Inflammatory macrophage treated with lipopolysaccharide for 1 hour (primary cell): ENCODE data around the gene PTPRK.

Source experiments
- DNase-seq, 2 donors: peaks; one replicate each; pipeline ENCODE4 v3.0.0-alpha.2; 2020 to 2022

PTPRK gene

GRCh38 chr6:128379577-128379976 is 140.8 kb downstream of the PTPRK start:
- no peak for DNase-seq

DNA sequence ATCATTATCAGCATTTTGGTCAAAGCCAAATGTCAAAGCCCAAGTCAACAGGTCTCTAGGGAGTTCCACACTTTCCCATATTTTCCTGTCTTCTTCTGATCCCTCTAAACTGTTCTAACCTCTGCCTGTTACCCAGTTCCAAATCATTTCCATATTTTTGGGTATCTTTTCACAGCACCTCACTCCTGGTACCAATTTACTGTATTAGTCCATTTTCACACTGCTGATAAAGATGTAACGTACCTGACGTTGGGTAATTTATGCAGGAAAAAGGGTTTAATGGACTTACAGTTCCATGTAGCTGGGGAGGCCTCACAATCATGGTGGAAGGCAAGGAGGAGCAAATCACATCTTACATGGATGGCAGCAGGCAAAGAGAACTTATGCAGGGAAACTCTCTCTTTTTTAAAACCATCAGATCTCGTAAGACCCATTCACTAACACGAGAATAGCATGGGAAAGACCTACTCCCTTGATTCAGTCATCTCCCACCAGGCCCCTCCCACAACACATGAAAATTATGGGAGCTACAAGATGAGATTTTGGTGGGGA is 143.4 kb downstream of the PTPRK start:
- no peak for DNase-seq

GRCh38 chr6:128371136-128371535 is 149.3 kb downstream of the PTPRK start:
- no peak for DNase-seq

- no peak for DNase-seq
These were observed 150.3 kb downstream of the PTPRK start for GRCh38 chr6:128370072-128370471.

DNA sequence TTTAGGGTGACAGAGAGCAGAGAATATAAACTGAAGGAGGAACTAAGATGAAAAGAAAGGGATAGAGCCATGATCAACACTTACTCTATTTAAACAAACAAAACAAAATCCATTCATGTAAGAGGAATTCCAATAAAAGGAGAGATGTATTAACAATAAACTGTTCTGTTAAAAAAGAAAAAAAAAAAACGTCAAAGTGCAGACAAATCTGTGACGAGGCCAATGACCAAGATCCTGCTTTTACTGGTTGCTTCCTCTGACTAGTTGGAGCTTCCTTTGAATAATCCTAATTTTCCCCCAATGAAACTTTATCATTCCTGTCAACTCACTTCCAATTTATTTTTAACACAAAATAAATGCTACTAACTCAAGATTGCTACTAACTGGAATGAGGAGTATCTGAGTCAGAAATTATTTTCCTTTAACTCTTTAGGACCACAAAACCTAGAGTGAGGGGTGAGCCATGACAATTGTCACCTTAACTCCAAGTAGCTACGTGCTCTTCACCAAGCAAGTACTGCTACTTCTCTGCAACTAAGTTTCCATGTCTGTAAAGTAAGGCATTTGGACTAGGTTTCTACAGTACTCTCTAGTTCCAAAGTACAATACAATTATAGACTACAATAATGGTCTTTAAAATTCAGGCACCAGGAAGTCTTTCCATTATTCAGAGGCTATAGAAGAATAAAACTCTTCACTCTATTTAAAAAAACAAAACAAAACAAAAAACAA is 152.0 kb downstream of the PTPRK start:
- DNase-seq = no peak

- DNase-seq = no peak
These were observed 153.0 kb downstream of the PTPRK start for GRCh38 chr6:128367437-128367836.

- DNase-seq = no peak
These were observed 154.8 kb downstream of the PTPRK start for GRCh38 chr6:128365520-128366160.

GRCh38 chr6:128364766-128365519 is 155.5 kb downstream of the PTPRK start:
- DNase-seq = no peak

DNA sequence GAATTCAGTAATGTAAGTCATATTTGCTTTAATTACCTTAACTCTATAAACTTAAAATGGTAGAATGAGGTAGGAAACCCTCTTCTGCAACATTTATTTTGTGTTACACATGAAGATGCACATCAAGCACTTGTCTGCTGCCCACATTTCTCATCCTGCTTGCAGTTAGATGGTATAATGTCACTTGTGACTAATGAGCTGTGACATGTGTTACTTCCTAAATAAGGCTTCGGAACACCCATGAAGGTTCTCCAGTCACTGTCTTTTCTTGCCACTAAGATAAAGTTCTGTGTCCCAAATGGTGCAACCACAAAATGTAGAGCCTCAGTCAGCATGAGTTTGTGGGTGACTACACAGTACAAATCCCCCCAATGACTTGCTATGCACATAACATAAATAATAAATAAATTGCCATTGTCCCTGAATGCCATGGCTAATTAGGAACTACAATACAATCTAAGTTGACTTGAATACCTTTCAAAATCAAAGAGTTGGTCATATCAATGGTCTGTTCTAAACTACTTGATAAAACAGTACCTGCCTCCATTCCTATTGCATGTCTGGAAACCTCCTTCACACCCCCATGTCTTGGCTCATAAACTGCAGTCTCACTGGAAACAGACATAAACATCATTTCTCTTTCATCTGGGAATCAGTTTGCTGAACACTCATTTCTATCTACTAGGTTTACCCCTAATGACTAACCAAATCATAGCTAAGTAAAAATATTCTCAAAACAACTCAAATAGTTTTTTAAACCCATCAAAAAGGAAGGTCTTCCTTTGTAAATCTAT is 157.2 kb downstream of the PTPRK start:
- DNase-seq = no peak

GRCh38 chr6:128361378-128361777 is 159.0 kb downstream of the PTPRK start:
- no peak for DNase-seq

DNA sequence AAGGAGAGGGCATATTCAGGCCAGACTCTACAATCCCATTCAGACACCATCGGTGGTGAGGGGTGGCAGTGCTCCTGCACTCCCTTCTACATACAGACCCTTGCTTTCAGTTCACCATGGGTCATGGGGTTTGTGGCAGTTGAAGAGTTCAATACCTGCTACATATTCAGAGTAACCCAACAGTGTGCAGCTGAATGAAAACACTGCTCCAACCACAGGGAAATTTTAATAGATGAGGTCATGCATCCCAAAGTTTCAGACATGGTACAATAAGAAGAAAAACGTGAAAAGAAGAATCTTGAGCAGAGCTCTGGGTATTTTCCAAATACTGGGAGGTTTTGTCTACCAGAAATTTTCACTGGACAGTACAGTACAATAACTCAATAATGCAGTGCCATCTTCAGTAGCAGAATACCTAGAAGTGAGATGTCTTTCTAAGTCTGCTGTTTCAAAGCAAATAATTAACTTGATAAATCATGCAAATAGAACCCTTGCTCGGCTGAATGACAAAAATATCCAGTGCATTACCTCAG is 162.1 kb downstream of the PTPRK start:
- no peak for DNase-seq

GRCh38 chr6:128357392-128358130 is 162.8 kb downstream of the PTPRK start:
- DNase-seq = no peak

DNA sequence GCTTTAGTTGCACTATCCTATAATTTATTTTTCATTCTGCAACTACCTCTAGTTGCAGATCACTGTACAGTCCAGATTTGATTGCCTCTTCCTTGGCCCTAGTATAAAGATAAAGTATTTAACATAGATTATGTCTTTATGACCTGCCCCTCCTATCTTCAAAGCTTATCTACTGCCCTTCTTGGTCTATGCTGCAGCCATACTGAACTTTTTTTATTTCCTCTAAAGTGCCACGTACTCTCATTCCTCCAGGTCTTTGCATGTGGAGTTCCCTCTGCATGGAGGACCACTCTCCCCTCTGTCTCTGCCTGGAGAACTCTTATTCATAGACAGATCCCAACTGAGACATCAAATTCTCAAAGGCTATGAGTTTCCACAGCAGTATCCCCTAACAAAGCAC is 168.0 kb downstream of the PTPRK start:
- DNase-seq = no peak

DNA sequence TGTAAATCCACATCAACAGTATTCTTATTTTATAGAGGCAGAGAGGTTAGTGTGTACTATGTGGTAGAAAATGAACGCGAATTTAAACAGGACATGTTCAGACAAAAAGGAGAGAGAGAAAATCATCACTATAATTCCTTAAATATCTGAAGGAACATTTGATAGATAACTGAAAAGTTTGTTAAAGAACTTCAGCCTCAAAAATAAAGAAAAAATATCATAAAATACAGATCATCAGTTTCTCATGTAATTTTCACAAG is 169.2 kb downstream of the PTPRK start:
- no peak for DNase-seq

GRCh38 chr6:128350416-128351254 is 169.8 kb downstream of the PTPRK start:
- DNase-seq = no peak

GRCh38 chr6:128347123-128347522 is 173.3 kb downstream of the PTPRK start:
- no peak for DNase-seq

DNA sequence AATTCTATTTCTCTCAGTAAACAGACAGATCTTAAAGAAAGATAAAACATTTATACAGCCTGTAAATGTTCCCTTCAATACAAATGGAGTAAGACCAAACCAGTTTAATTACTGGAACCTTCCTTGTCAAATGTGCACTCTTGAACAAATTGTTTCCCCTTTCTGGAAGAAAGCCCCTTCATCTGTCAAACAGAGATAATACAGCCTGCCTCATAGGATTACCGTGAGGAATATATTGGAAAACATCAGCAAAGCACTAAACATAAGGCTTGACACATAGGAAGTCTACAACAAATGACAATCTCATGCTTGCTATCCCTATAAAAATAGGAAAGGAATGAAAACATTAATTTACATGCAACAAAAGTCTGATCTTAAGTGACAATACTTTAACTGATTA is 173.8 kb downstream of the PTPRK start:
- DNase-seq = no peak

DNA sequence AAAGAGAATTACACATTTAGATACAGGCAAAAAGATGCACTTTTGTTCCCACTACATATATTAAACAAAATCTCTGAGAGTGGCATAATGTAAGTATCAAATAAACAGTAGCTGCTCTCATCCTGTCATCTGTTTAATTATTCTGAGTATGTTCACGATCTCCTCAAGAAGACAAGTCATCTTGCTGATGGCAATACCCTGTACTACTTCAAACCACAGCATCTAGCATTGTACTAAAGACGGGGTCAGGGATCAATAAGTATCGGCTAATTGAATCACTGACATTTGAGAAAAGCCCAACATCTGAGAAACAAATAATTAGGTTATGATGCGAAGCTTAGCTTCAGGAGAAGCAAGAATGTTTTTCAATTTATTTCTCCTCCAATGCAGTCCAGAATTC is 175.1 kb downstream of the PTPRK start:
- DNase-seq = no peak

- DNase-seq = no peak
These were observed 176.7 kb downstream of the PTPRK start for GRCh38 chr6:128343706-128344105.

- DNase-seq = no peak
These were observed 180.6 kb downstream of the PTPRK start for GRCh38 chr6:128339635-128340450.
